Trophoblast cell (in vitro differentiated cells and primary cell): Measurements from ENCODE around the gene ERBB2.
A peak's percentile ranks its signal among the peaks of the same experiment; 100 is the strongest.

Experiments
- DNase-seq, 2 donors: peaks; one replicate each; pipeline ENCODE4 v3.0.0-alpha.2; 2016
- H2AFZ ChIP-seq: 2 replicates; pipeline ENCODE4 v1.6.1; 2013; ENCODE audit warnings: low read length, moderate library complexity, mild to moderate bottlenecking; ENCODE audit not compliant: insufficient read depth, poor library complexity
- H2AK5ac ChIP-seq: 2 replicates; pipeline ENCODE4 v1.6.1; 2013; ENCODE audit warnings: mild to moderate bottlenecking, low read length
- H2BK120ac ChIP-seq: 2 replicates; pipeline ENCODE4 v1.6.1; 2013; ENCODE audit warnings: low read length, mild to moderate bottlenecking, moderate library complexity; ENCODE audit not compliant: insufficient read depth, poor library complexity
- H2BK12ac ChIP-seq: 2 replicates; pipeline ENCODE4 v1.6.1; 2013; ENCODE audit warnings: mild to moderate bottlenecking, low read length, moderate library complexity
- H2BK5ac ChIP-seq: 2 replicates; pipeline ENCODE4 v1.6.1; 2013; ENCODE audit warnings: low read length, low read depth, moderate library complexity, mild to moderate bottlenecking; ENCODE audit not compliant: poor library complexity
- H3K14ac ChIP-seq: 2 replicates; pipeline ENCODE4 v1.6.1; 2013; ENCODE audit warnings: mild to moderate bottlenecking, low read length
- H3K18ac ChIP-seq: 2 replicates; pipeline ENCODE4 v1.6.1; 2013; ENCODE audit warnings: mild to moderate bottlenecking, low read length
- H3K23ac ChIP-seq: 2 replicates; pipeline ENCODE4 v1.6.1; 2013; ENCODE audit warnings: low read length
- H3K27ac ChIP-seq: 2 replicates; pipeline ENCODE4 v1.5.1; 2013; ENCODE audit warnings: low read depth, mild to moderate bottlenecking, inconsistent platforms, low read length, moderate library complexity
- H3K27me3 ChIP-seq: 2 replicates; pipeline ENCODE4 v1.6.1; 2013; ENCODE audit warnings: inconsistent platforms, mild to moderate bottlenecking, low read length, moderate library complexity; ENCODE audit not compliant: insufficient read depth
- H3K36me3 ChIP-seq, 2 experiments: 1 replicate in 1 of 2; 2 replicates in 1 of 2; pipeline ENCODE4 v1.6.1; 2013; ENCODE audit warnings: low read length in 2 of 2, mild to moderate bottlenecking in 2 of 2, moderate library complexity in 1 of 2; ENCODE audit not compliant: insufficient read depth in 2 of 2, control insufficient read depth in 1 of 2
- H3K4ac ChIP-seq: 2 replicates; pipeline ENCODE4 v1.6.1; 2013; ENCODE audit warnings: low read depth, mild to moderate bottlenecking, low read length, moderate library complexity
- H3K4me1 ChIP-seq, 2 experiments: 1 replicate in 1 of 2; 2 replicates in 1 of 2; pipeline ENCODE4 v1.6.1; 2013; ENCODE audit warnings: low read length in 2 of 2, mild to moderate bottlenecking in 2 of 2, moderate library complexity in 1 of 2; ENCODE audit not compliant: insufficient read depth in 2 of 2, control insufficient read depth in 1 of 2
- H3K4me2 ChIP-seq: 2 replicates; pipeline ENCODE4 v1.6.1; 2013; ENCODE audit warnings: inconsistent platforms, mild to moderate bottlenecking, low read length, moderate library complexity
- H3K4me3 ChIP-seq: 2 replicates; pipeline ENCODE4 v1.5.1; 2013; ENCODE audit warnings: mild to moderate bottlenecking, low read depth, low read length, inconsistent platforms
- H3K79me1 ChIP-seq: one replicate; pipeline ENCODE4 v1.6.1; 2013; ENCODE audit warnings: low read length
- H3K79me2 ChIP-seq: 2 replicates; pipeline ENCODE4 v1.6.1; 2013; ENCODE audit warnings: low read length, mild to moderate bottlenecking; ENCODE audit not compliant: control insufficient read depth, insufficient read depth, poor library complexity
- H3K9ac ChIP-seq: 2 replicates; pipeline ENCODE4 v1.6.1; 2013; ENCODE audit warnings: mild to moderate bottlenecking, low read length
- H3K9me3 ChIP-seq: 2 replicates; pipeline ENCODE4 v1.6.1; 2013; ENCODE audit warnings: low read depth, mild to moderate bottlenecking, control low read depth, inconsistent platforms, low read length; ENCODE audit not compliant: insufficient read depth
- H4K12ac ChIP-seq: 2 replicates; pipeline ENCODE4 v1.6.1; 2013; ENCODE audit warnings: low read depth, mild to moderate bottlenecking, low read length, moderate library complexity
- H4K8ac ChIP-seq: 2 replicates; pipeline ENCODE4 v1.6.1; 2013; ENCODE audit warnings: low read depth, mild to moderate bottlenecking, low read length, moderate library complexity
- H4K91ac ChIP-seq: one replicate; pipeline ENCODE4 v1.6.1; 2013; ENCODE audit warnings: low read depth, mild to moderate bottlenecking, low read length, moderate library complexity
- WGBS: extraction: QIAGEN DNeasy Blood & Tissue Kit; methylation state at CpG from one replicate; pipeline ENCODE4 v1.1.7; 2013; ENCODE audit warnings: missing lambda C conversion rate; ENCODE audit not compliant: insufficient read length, insufficient coverage; ENCODE audit errors: extremely low coverage; 5-methylcytosine and 5-hydroxymethylcytosine counted together

Gene ERBB2

DNA sequence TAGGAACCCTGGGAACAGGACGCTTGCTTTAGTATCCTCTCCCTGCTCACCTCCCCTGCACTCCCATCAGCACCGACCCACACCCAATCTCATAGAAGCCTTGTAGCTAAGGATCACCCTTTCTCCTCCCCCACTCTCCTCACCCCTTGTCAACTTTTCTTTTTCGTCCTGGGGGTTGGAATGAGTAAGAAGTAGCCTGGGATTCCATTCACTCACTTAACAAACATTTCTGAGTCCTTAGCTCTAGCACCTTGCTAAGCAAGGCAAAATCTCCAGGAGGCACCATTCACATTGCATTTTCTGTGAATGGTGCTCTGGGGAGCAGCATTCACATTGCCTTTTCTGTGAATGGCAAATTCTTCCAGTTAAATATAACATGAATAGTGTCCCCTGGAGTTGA is 10.9 kb upstream of the ERBB2 start:
- WGBS = no CpG with 5 or more reads among the region's 3 CpGs
- no peak for DNase-seq

DNA sequence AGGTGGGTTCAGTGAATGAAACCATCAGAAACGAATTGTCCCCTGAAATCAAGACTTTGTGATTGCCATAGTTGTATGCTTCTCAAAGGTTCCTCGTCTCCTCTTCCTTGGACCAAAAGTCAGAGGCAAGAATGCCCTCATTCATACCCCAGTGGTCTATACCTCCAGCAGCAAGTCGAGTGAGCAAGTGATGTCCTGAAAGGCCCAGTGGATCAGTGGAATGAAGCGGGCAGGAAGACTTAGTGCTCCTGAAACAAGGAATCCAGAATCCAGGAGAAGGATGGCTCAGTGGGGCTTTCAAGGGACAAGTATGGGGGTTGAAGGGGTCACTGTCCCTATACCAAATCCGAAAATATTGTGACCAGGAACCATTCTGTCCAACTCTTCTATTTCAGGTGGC is 5.3 kb upstream of the ERBB2 start:
- WGBS = no CpG with 5 or more reads among the region's 5 CpGs
- no peak overlapping the region for H3K18ac ChIP-seq

More for the DNA sequence above, 10.9 kb upstream of the ERBB2 start:
- H3K36me3 ChIP-seq = no peaks in the 10 kb centered on the region
- no peak overlapping the region for H2BK5ac ChIP-seq
- no peak overlapping the region for H3K23ac ChIP-seq
- no peak overlapping the region for H3K4me3 ChIP-seq
- peaks cover 5% of the 10 kb centered on the region for H3K79me2 ChIP-seq
- H3K9me3 ChIP-seq = no peaks in the 10 kb centered on the region
- H3K9ac ChIP-seq = no peak overlapping the region
- no peak overlapping the region for H4K8ac ChIP-seq
- H3K4ac ChIP-seq = no peak overlapping the region
- peaks cover 3 to 5% of the 10 kb centered on the region in 2 experiments for H3K4me1 ChIP-seq
- H2AK5ac ChIP-seq = no peak overlapping the region
- H4K91ac ChIP-seq = no peak overlapping the region
- H3K18ac ChIP-seq = no peak overlapping the region
- no peaks in the 10 kb centered on the region for H3K27me3 ChIP-seq
- no peak overlapping the region for H3K27ac ChIP-seq
- peaks cover 7% of the 10 kb centered on the region for H3K79me1 ChIP-seq
- H3K4me2 ChIP-seq = no peak overlapping the region
- H2BK12ac ChIP-seq = no peak overlapping the region
- H3K14ac ChIP-seq = no peak overlapping the region
- H2BK120ac ChIP-seq = no peak overlapping the region
- no peak overlapping the region for H2AFZ ChIP-seq
- H4K12ac ChIP-seq = no peak overlapping the region

DNA sequence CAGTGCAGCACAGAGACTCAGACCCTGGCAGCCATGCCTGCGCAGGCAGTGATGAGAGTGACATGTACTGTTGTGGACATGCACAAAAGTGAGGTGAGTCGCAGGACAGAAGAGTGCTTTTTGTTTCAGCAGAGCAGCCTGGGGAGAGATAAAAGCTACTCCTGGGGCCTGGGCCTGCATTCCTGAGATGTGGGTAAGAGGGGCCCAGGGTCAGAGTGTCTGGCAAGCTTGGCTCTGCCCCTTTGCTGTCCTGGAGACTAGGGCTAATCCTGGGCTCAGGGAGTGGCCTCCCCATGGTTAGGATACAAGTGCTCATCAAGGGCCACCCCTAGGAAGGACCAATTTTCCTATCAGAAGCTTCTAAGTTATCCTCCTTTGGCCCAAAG is 4.8 kb upstream of the ERBB2 start:
- Histone ChIP-seq H3K9me3 (no peaks in the 10 kb centered on the region), H3K27me3 (no peaks in the 10 kb centered on the region), H3K23ac (no peak overlapping the region), H3K36me3 (no peaks in the 10 kb centered on the region), H3K4ac (no peak overlapping the region), H4K12ac (no peak overlapping the region), H3K4me1 (peaks cover 12 to 16% of the 10 kb centered on the region in 2 experiments), H4K8ac (no peak overlapping the region), H4K91ac (no peak overlapping the region), H2BK12ac (no peak overlapping the region), H3K79me1 (peaks cover 8% of the 10 kb centered on the region), H3K18ac (no peak overlapping the region), H3K79me2 (peaks cover under 1% of the 10 kb centered on the region), H2BK5ac (no peak overlapping the region), H3K27ac (peak overlapping the region; percentile 4), H3K14ac (no peak overlapping the region), H3K4me2 (peak overlapping the region; percentile 19), H3K4me3 (no peak overlapping the region), H2AFZ (no peak overlapping the region), H3K9ac (no peak overlapping the region), H2BK120ac (no peak overlapping the region), H2AK5ac (no peak overlapping the region)
- DNase-seq = no peak
- WGBS = no CpG with 5 or more reads among the region's 2 CpGs

More for the DNA sequence above, 5.3 kb upstream of the ERBB2 start:
- Histone ChIP-seq H3K4me1 (peaks cover 12 to 16% of the 10 kb centered on the region in 2 experiments), H2BK5ac (no peak overlapping the region), H3K27me3 (no peaks in the 10 kb centered on the region), H3K4me3 (no peak overlapping the region), H3K9me3 (no peaks in the 10 kb centered on the region), H3K4ac (no peak overlapping the region), H4K91ac (no peak overlapping the region), H3K23ac (no peak overlapping the region), H3K14ac (no peak overlapping the region), H3K79me2 (no peaks in the 10 kb centered on the region), H3K36me3 (no peaks in the 10 kb centered on the region), H2AFZ (no peak overlapping the region), H3K79me1 (peaks cover 4% of the 10 kb centered on the region), H2AK5ac (no peak overlapping the region), H2BK120ac (no peak overlapping the region), H3K27ac (no peak overlapping the region), H2BK12ac (no peak overlapping the region), H4K8ac (no peak overlapping the region), H4K12ac (no peak overlapping the region), H3K9ac (no peak overlapping the region), H3K4me2 (peak overlapping the region; percentile 19)
- no peak for DNase-seq

DNA sequence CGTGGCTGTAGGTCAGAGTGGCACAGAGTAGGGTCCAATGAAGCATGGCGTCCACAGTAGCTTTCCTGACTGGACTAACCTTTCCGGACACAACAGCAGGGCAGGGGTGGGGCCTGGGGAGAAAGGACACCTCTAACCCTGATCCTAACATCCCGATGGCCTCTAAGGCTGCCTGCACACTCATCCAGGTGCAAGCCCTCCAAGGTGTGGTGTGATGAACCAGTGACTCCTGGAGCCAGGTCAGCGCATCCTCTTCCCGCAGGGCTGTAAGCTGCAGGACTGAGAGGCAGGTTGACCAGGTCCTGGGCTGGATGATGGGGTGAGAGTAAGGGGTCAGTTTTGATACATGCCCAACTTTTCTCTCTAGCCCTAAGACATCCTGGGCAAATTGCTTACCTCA is 3.1 kb upstream of the ERBB2 start:
- no CpG with 5 or more reads among the region's 6 CpGs for WGBS
- no peak overlapping the region for H4K91ac ChIP-seq
- no peak overlapping the region for H2BK12ac ChIP-seq

More for the DNA sequence above, 3.1 kb upstream of the ERBB2 start:
- no peak overlapping the region for H3K4ac ChIP-seq
- no peaks in the 10 kb centered on the region for H3K36me3 ChIP-seq
- DNase-seq = no peak
- H3K79me1 ChIP-seq = peaks cover 11% of the 10 kb centered on the region
- H2BK120ac ChIP-seq = no peak overlapping the region
- no peak overlapping the region for H3K27ac ChIP-seq
- no peak overlapping the region for H3K23ac ChIP-seq
- H3K4me3 ChIP-seq = no peak overlapping the region
- H3K18ac ChIP-seq = no peak overlapping the region
- H3K4me1 ChIP-seq = peaks cover 20% of the 10 kb centered on the region in 2 experiments
- no peaks in the 10 kb centered on the region for H3K9me3 ChIP-seq
- H4K12ac ChIP-seq = peak overlapping the region; percentile 22
- no peaks in the 10 kb centered on the region for H3K27me3 ChIP-seq
- peak overlapping the region; percentile 7 for H2AK5ac ChIP-seq
- no peak overlapping the region for H2AFZ ChIP-seq
- no peak overlapping the region for H3K4me2 ChIP-seq
- H3K14ac ChIP-seq = no peak overlapping the region
- no peak overlapping the region for H4K8ac ChIP-seq
- H3K79me2 ChIP-seq = peaks cover 5% of the 10 kb centered on the region
- H3K9ac ChIP-seq = no peak overlapping the region
- no peak overlapping the region for H2BK5ac ChIP-seq
